ENCODE results near the gene UFSP2.

UFSP2 gene

DNA sequence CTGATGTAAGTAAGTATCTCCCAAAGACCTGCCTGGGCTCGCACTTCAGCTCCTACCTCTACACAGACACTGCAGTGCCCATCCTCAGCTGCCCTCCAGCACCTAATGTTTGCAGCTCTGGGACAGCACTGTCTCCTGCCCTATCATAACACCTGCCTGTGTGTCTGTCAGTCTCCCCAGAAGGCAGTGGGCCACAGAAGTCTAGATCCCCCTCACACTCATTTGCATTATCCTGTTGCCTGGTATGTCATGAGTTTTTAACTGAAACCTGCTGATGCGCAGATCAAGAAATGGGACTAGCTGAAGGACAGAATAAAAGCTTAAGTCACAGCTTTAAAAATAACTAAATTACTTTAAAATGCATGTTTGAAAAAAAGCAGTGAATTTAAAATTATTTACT lies 73.0 kb downstream of the UFSP2 start:
- DNase-seq (ENCODE audit: low read depth in 3 of 3) = no peak

DNA sequence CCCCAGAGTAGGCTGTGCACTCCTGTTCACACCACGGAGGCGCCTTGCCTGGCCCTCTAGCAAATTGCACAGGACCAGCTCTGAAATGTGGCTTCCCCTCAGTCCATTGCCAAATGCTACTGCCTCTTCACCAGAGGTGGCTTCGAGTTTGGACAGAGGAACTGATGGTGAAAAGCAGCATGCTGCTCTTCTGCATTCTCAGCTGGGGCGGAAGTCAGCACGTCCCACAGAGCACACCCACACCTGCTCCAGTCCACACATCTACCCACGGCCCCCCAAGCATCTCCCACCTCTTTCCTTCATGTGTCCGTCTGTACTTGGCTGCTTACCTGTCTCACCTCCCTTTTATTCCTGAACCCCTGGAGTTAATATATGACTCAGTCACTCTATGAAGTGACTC lies 73.6 kb downstream of the UFSP2 start:
- no peak for DNase-seq (ENCODE audit: low read depth in 3 of 3)

DNA sequence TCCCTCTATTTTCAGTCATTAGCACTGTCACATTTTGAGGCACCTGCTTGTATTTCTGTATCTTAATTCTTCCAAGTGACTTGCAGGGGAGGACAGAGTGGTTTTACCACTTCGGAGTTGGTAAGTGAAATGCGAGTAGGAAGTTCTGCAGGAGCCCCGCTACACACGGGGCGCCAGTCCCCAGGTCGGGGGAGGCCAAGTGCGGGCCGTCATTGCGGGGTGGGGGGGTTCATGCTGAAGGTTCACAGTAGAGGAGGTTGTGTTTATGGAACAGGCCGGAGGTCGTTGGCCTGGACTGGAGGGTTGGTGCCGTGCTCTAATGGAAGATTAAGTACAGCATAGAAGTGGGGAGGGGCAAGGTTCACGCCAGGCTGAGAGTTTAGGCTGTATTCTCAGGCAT lies 74.1 kb downstream of the UFSP2 start:
- no peak for DNase-seq (ENCODE audit: low read depth in 3 of 3)
